ENCODE data around the gene CHPF. TPM values are rescaled to one million over a fixed set of nuclear protein-coding genes. Genes with fewer than 3 reads are reported as not detected.

CHPF gene
- total RNA-seq, 1 experiment from 2014 or later, result 17.5 TPM

DNA sequence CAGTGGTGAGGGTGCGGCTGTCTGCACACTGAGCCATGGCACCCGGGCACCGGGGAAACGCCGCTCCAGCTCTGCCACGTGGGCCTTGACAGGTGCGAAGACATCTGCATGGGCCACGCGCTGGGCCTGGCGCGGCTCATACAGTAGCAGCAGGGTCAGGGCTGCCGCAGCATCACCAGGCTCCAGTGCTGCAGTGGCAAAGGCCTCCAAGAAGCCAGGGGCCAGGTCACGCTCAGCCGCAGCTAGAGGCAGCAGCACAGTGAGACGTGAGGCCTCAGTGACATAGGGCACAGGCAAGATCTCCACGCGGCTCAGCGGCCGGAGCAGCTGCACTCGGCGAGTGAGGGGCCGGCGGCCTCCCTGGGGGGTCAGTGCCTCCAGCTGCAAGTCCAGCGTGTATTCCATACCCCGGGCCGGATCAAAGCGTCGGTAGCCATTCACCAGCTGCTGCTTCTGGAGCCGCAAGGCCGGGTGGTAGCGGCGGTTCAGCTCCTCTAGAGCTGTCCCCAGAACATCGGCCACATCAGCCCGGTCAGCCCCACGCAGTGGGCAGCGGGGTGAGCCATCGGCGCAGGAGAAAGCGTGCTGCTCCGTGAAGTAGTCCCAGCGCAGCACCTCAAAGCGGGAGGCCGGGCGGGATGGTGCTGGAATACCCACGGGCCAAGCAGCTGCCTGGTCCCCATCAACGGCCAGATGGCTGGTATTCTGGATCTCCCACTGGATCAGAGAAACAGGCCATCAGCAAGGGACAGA is 3.5 kb downstream of the CHPF start:
- CTCF ChIA-PET, result interaction anchor here (1.0 to 1.3 kb wide), 2 partner anchors 103 to 149 kb away, joined by 3 to 4 read pairs; no protein-coding TSS in a partner anchor

DNA sequence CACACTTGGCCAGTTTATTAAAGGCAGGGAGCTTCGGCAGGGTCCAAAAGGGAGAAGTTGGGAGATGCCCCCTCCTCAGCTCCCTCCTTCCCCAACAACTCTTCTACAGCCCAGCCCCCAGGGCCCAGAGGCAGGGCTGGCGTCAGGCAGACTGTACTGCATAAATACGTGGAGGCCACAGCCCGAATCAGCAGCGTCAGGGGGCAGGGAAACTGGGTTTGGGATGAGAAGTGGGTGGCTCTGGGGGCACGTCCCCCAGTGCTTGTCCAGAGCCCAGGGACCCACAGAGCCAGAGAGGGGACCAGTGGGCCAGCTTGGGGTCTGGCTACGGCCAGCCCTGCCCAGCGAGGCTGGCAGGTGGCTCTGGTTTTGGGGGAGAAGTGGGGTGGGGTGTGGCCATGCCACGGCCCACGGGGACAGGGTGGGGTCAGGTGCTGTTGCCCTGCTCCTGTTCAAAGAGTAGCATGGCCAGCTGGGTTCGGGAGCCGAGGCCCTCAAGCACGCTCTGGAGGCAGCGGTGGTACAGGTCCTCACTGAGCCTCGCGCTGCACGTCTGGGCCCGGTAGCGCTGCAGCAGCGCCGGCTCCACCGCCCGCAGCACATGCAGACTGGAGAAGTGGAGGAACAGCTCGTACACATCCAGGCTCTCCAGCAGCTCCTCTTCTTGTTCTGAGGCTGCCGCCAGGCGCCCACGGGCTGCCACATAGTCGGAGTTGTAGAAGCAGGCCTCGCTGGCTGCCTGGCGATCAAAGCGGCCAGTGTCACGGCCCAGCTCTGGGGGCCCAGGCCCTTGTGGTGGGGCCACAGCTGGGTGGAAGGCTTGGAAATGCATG is 4.4 kb downstream of the CHPF start:
- Histone ChIP-seq H3K36me3 (ENCODE audit: control insufficient read depth, insufficient read depth, low read length) (0 out of 2 replicates have a peak, but pooled peaks cover 2% of the 10 kb centered on the region), H3K9me3 (ENCODE audit: control insufficient read depth, insufficient read depth, low read depth, low read length) (no peaks in the 10 kb centered on the region), H3K4me3 (ENCODE audit: low read depth in 2 of 2, low read length in 2 of 2) (no peak overlapping the region), H3K27ac (ENCODE audit: low read length) (no peak overlapping the region), H3K4me1 (ENCODE audit: control insufficient read depth, insufficient read depth, low read length) (peaks cover 9% of the 10 kb centered on the region; the same call in 1 of the 2 replicates), H3K27me3 (ENCODE audit: control insufficient read depth, insufficient read depth, low read length) (no peaks in the 10 kb centered on the region)
- ChIA-PET CTCF (interaction anchor here (0.8 kb wide), 1 partner anchor 32 kb away, joined by 3 read pairs; no protein-coding TSS in a partner anchor), POLR2A (interaction anchor here (0.9 kb wide), 1 partner anchor 99 kb away, joined by 3 read pairs; no protein-coding TSS in a partner anchor)
- no peak for ATAC-seq
- TF ChIP-seq, protein P1, sequence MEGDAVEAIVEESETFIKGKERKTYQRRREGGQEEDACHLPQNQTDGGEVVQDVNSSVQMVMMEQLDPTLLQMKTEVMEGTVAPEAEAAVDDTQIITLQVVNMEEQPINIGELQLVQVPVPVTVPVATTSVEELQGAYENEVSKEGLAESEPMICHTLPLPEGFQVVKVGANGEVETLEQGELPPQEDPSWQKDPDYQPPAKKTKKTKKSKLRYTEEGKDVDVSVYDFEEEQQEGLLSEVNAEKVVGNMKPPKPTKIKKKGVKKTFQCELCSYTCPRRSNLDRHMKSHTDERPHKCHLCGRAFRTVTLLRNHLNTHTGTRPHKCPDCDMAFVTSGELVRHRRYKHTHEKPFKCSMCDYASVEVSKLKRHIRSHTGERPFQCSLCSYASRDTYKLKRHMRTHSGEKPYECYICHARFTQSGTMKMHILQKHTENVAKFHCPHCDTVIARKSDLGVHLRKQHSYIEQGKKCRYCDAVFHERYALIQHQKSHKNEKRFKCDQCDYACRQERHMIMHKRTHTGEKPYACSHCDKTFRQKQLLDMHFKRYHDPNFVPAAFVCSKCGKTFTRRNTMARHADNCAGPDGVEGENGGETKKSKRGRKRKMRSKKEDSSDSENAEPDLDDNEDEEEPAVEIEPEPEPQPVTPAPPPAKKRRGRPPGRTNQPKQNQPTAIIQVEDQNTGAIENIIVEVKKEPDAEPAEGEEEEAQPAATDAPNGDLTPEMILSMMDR (IDR thresholded peaks at IDR 0.05), result no peak
- TF ChIP-seq SIN3A (IDR thresholded peaks at IDR 0.05; ENCODE audit: borderline replicate concordance, insufficient read depth, low read depth, low read length), result no peak
- TF ChIP-seq, protein P2, sequence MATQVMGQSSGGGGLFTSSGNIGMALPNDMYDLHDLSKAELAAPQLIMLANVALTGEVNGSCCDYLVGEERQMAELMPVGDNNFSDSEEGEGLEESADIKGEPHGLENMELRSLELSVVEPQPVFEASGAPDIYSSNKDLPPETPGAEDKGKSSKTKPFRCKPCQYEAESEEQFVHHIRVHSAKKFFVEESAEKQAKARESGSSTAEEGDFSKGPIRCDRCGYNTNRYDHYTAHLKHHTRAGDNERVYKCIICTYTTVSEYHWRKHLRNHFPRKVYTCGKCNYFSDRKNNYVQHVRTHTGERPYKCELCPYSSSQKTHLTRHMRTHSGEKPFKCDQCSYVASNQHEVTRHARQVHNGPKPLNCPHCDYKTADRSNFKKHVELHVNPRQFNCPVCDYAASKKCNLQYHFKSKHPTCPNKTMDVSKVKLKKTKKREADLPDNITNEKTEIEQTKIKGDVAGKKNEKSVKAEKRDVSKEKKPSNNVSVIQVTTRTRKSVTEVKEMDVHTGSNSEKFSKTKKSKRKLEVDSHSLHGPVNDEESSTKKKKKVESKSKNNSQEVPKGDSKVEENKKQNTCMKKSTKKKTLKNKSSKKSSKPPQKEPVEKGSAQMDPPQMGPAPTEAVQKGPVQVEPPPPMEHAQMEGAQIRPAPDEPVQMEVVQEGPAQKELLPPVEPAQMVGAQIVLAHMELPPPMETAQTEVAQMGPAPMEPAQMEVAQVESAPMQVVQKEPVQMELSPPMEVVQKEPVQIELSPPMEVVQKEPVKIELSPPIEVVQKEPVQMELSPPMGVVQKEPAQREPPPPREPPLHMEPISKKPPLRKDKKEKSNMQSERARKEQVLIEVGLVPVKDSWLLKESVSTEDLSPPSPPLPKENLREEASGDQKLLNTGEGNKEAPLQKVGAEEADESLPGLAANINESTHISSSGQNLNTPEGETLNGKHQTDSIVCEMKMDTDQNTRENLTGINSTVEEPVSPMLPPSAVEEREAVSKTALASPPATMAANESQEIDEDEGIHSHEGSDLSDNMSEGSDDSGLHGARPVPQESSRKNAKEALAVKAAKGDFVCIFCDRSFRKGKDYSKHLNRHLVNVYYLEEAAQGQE (IDR thresholded peaks at IDR 0.05; ENCODE audit: insufficient read depth in 1 of 2, low read depth in 2 of 2, low read length in 1 of 2), result no peak
- no peak for TF ChIP-seq POLR2AphosphoS5 (IDR thresholded peaks at IDR 0.05; ENCODE audit: low read depth, low read length)
- no peak for TF ChIP-seq TCF7L2 (IDR thresholded peaks at IDR 0.05; ENCODE audit: low read depth, low read length)
- DNase-seq (ENCODE audit: low read depth, low spot score), result no peak
- intact Hi-C loops (cut with micrococcal nuclease; ENCODE audit: unreplicated experiment), result loop anchor here (1.0 kb wide), 1 partner anchor 103 kb away; no protein-coding TSS in a partner anchor
- BruUV-seq (replicated peaks), result no TSS peak
- in situ Hi-C loops (cut with HindIII; ENCODE audit: low pct_unique_long_range_greater_than_20kb, low sequenced_read_pairs), result no loop called here

More for the DNA sequence above, 3.5 kb downstream of the CHPF start:
- no TSS peak for BruUV-seq (replicated peaks)
- no peak overlapping the region for H3K27ac ChIP-seq (ENCODE audit: low read length)
- H3K36me3 ChIP-seq (ENCODE audit: control insufficient read depth, insufficient read depth, low read length), result 0 out of 2 replicates have a peak, but pooled peaks cover 2% of the 10 kb centered on the region
- POLR2A ChIA-PET, result interaction anchor here (0.6 to 0.9 kb wide), 2 partner anchors 98 kb away, joined by 3 to 6 read pairs; no protein-coding TSS in a partner anchor
- TF ChIP-seq, protein P2 (IDR thresholded peaks at IDR 0.05; ENCODE audit: insufficient read depth in 1 of 2, low read depth in 2 of 2, low read length in 1 of 2), result no peak
- no peak for TF ChIP-seq TCF7L2 (IDR thresholded peaks at IDR 0.05; ENCODE audit: low read depth, low read length)
- intact Hi-C loops (cut with micrococcal nuclease; ENCODE audit: unreplicated experiment) (loop anchor here (5.0 kb wide), 1 partner anchor 87 kb away; the partner anchor contains the start of gene SLC4A3), in situ Hi-C loops (cut with HindIII; ENCODE audit: low pct_unique_long_range_greater_than_20kb, low sequenced_read_pairs) (no loop called here)
- DNase-seq (ENCODE audit: low read depth, low spot score), result no peak
- peaks cover 9% of the 10 kb centered on the region; the same call in 1 of the 2 replicates for H3K4me1 ChIP-seq (ENCODE audit: control insufficient read depth, insufficient read depth, low read length)
- ATAC-seq, result no peak
- no peaks in the 10 kb centered on the region for H3K9me3 ChIP-seq (ENCODE audit: control insufficient read depth, insufficient read depth, low read depth, low read length)
- H3K4me3 ChIP-seq (ENCODE audit: low read depth in 2 of 2, low read length in 2 of 2), result no peak overlapping the region
- H3K27me3 ChIP-seq (ENCODE audit: control insufficient read depth, insufficient read depth, low read length), result no peaks in the 10 kb centered on the region

Measured in Panc1 (cell line).